ENCODE data around the gene CSKMT.

DNA sequence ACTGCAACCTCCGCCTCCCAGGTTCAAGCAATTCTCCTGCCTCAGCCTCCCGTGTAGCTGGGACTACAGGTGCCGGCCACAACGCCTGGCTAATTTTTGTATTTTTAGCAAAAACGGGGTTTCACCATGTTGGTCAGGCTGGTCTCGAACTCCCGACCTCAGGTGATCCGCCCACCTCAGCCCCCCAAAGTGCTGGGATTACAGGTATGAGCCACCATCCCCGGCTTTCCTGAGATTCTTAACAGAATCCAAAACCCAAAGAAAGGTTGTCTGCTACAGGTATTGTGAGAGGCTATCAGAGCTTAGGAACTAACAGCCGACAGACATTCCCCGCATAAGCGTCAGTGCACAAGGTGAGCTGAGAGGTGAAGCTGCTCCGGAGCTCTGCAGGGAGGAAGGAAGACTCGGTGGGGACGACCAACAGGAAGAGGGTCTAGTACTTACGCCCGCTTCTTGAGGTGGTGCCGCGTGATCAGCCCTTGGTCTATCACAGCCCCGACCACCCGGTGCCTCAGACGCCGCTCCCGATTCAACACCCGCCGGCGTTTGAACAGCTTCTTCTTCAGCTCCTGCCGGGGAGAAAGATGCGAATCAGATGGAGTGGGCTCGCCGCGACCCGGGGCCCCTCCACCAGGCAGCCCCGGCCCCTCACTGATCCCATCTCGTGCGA lies 572 bp upstream of the CSKMT start:
- no peak for TF ChIP-seq POLR2A (IDR thresholded peaks at IDR 0.05; ENCODE audit: low read depth, low read length)
- no peak for TF ChIP-seq TAF1 (IDR thresholded peaks at IDR 0.05; ENCODE audit: low read depth, low read length)
- no peak for TF ChIP-seq POLR2AphosphoS5 (IDR thresholded peaks at IDR 0.05; ENCODE audit: low read depth, low read length)
- no peak for TF ChIP-seq SPI1 (IDR thresholded peaks at IDR 0.05; ENCODE audit: low read depth, low read length)
